HG03103 (cell line): Measurements from ENCODE around the gene BLVRA.
"Not testable (repeated sequence)": the region's sequence is repeated elsewhere in the genome, so short reads cannot be mapped to it uniquely, and the experiment has no call there.

Experiments used
- ATAC-seq: cut with Tn5 transposase; IDR thresholded peaks from one replicate; pipeline ENCODE4 v1.9.1; 2021; ENCODE audit warnings: low read depth; ENCODE audit not compliant: unreplicated experiment

Gene BLVRA, protein sequence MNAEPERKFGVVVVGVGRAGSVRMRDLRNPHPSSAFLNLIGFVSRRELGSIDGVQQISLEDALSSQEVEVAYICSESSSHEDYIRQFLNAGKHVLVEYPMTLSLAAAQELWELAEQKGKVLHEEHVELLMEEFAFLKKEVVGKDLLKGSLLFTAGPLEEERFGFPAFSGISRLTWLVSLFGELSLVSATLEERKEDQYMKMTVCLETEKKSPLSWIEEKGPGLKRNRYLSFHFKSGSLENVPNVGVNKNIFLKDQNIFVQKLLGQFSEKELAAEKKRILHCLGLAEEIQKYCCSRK

DNA sequence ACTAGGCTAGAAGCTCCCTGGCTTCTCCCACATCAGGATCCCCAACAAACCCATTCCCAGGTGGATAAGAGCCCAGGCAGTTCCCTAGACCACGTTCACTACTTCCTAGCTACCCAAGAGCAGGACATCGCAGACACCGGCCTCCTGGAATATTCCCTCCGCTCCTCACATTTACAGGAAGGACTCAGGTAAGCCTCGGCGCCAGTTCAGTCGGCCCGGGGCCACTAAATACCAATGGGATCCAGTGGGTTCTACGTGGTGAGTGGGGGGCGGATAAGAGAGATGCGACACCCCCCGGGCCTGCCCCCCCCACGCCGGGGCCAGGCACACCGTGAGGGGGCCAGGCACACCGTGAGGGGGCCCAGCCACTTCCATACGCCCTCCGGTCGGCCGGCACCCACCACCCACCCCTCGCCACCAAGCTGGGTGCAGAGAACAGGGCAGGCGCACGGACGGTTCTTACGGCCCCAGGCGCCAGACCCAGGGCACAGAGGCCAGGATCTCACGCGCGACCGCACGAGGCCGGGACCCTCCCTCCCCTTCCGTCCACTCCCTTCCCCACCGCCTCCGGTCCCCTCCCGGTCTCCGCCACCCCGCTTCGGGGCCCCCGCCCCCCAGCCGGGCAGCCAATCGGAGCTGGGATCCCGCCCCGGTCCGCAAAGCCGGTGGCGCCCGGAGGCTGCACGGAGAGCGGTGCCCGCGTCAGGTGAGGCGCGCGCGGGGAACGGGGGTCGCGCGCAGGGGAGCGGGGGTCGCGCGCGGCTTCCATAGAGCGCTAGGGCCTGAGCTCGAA lies at the start of gene BLVRA:
TSS of gene BLVRA (plus strand) at position 652 of the 793 bp plus-strand sequence. CDS start 12,479 bp downstream, outside the sequence.
- peak; percentile 47 for ATAC-seq

DNA sequence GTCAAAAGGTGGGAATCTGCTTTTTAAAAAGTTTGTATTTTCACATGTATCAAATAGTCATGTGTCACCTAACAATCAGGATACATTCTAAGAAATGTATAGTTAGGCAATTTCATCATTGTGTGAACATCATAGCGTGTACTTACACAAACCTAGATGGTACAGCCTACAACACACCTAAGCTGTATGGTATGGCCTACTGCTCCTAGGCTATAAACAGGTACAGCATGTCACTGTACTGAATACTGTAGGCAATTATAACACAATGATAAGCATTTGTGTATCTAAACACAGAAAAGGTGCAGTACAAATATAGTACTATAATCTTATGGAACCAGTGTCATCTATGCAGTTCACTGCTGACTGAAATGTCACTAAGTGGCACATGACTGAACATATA lies 47.0 kb upstream of the BLVRA start:
- no peak for ATAC-seq

DNA sequence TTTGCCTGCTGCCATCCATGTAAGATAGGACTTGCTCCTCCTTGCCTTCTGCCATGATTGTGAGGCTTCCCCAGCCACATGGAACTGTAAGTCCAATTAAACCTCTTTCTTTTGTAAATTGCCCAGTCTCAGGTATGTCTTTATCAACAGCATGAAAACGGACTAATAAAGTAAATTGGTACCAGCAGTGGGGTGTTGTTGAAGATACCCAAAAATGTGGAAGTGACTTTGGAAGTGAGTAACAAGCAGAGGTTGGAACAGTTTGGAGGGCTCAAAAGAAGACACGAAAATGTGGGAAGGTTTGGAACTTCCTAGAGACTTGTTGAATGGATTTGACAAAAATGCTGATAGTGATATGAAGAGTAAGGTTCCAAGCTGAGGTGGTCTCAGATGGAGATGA lies 42.5 kb upstream of the BLVRA start:
- ATAC-seq, result not testable (repeated sequence)

DNA sequence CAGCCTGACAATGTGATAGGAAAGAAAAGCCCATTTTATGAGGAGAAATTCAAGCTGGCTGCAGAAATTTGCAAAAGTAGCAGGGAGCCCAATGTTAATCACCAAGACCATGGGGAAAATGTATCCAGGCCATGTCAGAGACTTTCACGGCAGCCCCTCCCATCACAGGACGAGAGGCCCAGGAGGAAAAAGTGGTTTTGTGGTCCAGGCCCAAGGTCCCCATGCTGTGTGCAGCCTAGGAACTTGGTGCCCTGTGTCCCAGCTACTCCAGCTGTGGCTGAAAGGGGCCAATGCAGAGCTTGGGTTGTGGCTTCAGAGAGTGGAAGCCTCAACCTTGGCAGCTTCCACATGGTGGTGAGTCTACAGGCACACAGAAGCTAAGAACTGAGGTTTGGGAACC lies 41.9 kb upstream of the BLVRA start:
- ATAC-seq, result no peak

DNA sequence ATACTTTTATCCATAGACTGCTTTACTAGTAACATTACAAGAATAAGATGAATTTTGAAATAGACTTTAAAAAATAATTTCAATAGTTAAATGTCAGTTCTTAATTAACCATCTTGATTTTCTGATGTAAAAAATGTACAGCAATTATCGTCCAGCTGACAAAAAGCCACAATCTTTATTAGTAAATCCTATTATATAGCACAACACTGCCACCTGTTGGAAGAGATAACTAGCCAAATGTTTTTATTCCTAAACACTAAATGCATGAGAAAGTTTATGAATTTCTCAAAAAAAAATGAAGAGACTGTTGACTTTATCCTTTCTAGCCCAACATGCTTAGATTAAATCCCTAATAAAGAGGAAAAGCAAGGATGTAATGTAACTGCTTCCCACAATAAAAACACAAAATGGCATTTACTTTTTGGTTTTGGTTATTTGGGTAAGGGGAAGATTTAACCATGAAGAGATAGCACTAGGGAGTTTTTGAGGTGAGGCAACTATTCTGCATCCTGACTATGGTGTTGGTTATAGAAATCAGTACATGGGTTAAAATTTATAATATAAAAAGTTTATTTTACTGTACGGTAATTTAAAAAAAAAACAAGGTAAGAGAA lies 37.2 kb upstream of the BLVRA start:
- ATAC-seq, result no peak

DNA sequence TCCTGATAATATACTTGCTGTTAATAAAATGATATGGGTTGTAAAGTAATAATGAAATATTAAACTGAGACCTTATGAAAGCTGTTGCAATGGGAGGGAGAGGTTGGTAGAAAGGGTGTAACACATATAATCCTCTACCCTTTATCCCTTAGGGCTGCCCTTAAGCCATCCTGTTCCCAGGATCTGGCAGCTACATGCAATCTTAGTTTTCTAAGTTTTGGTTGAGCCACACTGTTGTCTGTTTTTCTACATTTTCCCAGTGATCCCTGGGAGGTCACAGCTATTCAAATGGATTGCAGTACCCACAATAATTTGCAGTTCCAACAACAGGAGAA lies 35.5 kb upstream of the BLVRA start:
- no peak for ATAC-seq

DNA sequence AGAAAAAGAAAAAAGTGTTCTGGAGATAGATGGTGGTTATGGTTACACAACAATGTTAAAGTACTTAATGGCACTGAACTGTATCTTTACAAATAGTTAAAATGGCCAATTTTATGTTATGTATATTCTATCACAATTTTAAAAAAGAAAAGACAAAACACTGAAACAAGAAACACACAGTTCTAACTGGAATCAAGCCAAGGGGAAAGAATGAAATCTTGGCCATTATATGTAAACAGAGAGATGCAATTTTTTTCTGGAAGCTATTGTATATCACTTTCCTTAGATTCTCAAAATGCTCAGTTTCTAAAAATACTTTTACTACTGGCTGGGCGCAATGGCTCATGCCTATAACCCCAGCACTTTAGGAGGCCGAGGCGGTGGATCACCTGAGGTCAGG lies 33.2 kb upstream of the BLVRA start:
- no peak for ATAC-seq

DNA sequence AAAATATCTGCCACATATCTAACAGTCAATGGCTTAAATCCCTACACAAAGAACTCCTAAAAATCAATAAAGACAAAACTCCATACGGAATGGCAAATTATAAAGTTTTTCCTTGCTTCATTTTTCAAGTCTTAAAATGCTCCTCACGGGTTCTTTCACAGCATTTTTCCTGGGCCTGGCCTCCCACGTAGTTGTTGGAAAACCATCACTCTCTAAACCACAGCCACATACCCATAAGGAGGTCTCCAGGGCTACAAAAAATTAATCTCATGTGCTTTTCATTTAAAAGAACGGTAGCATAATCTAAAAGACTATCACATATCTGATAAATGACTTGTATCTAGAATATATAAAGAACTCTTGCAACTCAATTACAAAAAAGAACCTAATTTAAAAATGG lies 32.0 kb upstream of the BLVRA start:
- ATAC-seq, result no peak

DNA sequence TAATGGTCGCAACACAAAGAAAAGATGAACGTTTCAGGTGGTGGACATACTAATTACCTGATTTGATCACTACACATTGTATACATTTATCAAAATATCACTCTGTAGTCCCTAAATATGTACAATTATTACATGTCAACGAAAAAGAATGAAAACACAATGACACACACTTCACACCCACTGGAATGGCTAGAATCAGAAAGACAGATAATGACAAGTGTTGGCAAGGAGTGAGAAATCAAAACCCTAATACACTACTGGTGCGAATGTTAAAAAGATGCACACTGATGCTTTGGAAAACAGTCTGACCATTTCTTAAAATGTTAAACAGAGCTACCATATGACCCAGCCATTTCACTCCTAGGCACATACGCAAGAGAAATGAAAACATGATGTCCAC lies 31.5 kb upstream of the BLVRA start:
- no peak for ATAC-seq

DNA sequence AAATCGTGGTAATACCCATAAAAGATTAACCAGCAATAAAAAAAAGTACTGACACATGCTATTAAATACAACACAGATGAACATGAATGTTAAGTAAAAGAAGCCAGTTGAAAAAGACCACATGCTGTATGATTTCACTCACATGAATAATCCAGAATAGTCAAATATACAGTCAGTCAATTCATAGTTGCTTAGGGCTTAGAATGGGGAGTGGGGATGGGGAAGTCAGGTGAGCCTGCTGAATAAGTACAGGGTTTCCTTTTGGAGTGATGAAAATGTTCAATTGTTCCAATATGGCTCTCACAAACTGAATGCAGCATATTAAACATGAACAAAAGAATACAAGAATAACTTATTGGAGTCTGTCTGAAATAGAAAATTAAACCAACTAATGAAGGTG lies 31.0 kb upstream of the BLVRA start:
- no peak for ATAC-seq

DNA sequence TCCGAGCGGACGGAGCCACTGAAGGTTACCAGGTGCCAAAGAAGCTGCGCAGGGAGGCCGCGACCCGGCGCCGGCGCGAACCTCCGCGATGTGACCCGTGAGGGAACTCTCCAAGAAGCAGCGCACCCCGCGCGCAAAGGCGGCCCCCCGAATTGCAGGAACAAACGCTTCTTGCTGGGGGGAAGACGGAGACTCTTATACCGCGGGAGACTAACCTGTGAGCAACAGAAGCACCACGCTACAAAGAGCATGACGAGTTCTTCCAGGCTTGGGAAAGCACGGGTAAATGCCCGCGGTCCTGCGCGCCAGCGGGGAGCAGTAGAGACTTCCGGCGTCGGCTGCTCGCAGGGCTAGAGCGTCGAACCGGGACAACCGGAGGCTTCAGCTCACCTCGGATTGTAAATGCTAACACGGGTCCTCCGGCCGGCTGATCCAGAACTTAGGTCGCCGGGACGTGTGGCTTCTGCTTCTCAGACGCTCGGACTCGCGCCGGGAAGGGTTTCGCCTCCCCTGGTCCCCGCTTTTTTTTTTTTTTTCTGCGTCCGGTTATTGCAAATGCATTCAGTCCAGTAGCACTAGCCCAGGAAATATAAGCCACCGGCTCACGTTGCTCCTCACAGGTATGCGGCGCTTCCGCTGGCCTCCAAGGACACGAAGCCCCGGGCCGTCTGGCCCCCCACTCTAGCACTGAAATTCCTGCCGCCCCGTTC lies 29.1 kb upstream of the BLVRA start, which contains the start of gene COA1:
TSS of gene COA1 (minus strand) at position 310 of the 710 bp plus-strand sequence. CDS start 80,909 bp downstream, outside the sequence.
- peak; percentile 79 for ATAC-seq

DNA sequence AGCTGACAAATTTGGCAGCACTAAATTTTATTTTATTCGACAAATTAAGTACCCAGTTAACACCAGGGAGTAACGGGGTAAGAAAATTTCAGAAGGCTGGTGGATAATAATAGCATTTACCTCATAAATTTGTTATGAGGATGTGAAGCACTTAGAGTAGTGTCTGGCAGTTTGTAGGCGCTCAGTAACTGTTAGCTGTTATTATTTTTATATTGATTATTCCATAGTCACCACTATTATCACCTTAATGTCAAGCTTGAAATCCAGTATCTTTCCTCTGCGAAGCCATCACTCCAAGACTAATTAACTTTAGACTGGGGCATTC lies 28.6 kb upstream of the BLVRA start:
- ATAC-seq, result no peak

DNA sequence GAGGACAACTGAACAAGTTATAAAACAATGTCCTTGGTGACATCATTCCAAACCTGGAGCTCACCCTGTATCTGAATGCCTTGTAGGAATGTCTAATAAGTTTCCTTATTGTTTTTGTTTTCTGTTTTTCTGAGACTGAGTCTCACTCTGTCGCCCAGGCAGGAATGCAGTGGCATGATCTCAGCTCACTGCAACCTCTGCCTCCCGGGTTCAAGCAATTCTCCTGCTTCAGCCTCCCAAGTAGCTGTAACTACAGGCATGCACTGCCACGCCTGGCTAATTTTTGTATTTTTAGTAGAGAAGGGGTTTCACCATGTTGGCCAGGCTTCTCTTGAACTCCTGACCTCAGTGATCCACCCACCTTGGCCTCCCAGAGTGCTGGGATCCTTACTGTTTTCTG lies 27.0 kb upstream of the BLVRA start:
- ATAC-seq, result not testable (repeated sequence)

DNA sequence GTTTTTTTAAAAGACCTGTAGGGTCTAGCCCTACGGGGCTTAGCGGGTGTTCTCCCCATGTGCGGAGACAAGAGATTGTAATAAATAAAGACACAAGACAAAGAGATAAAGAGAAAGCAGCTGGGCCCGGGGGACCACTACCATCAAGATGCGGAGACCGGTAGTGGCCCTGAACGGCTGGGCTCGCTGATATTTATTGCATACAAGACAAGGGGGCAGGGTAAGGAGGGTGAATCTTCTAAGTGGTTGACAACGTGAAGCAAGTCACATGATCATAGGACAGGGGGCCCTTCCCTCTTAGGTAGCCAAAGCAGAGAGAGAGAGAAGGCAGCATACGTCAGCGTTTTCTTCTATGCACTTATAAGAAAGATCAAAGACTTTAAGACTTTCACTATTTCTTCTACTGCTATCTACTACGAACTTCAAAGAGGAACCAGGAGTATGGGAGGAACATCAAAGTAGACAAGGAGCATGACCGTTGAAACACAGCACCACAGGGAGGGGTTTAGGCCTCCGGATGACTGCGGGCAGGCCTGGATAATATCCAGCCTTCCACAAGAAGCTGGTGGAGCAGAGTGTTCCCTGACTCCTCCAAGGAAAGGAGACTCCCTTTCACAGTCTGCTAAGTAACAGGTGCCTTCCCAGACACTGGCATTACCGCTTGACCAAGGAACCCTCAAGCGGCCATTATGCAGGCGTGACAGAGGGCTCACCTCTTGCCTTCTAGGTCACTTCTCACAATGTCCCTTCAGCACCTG lies 23.7 kb upstream of the BLVRA start:
- not testable (repeated sequence) for ATAC-seq

DNA sequence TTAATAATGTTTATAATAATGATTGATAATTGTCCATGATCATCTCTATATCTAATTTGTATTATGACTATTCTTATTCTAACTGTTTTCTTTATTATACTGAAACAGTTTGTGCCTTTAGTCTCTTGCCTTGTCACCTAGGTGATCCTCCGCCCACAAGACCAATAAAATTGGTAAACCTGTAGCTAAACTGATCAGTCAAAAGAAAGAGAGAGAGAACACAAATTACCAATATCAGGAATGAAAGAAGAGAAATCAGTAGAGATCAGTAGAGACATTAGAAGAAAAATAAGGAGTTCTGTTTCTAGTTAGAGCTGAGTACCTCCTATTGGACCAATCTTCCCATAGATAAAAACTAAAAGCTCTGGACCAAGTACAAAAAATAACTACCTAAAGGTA lies 23.1 kb upstream of the BLVRA start:
- no peak for ATAC-seq

DNA sequence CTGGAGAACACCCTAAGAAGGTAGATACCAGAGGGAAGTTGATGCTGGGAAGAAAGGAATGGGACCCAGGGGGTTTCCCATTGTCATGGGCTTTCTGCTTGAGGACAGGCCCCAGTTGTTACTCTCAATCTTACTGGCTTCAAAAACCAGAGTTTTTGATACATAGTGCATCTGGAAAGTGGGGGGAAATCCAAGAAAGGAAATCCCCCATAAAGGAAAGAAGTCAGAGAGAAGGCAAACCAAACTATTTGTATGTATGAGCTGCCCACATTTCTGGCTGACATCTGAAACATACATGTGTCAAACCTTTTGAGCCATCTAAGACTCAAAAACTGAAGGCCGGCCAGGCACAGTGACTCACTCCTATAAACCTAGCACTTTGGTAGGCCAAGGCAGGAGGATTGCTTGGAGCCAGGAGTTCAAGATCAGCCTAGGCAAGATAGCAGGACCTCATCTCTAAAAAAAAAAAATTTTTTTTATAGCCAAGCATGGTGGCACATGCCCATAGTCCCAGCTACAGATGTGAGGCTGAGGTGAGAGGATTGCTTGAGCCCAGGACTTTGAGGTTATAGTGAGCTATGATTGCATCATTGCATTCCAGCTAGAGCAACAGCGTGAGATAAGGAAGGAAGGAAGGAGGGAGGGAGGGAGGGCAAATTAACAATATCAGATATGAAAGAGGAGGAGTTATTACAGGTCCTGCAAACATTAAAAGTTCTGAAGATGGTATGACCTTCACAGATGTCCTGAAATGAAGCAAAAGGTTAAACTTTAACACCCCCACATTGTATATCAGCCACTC lies 22.5 kb upstream of the BLVRA start:
- ATAC-seq, result no peak

DNA sequence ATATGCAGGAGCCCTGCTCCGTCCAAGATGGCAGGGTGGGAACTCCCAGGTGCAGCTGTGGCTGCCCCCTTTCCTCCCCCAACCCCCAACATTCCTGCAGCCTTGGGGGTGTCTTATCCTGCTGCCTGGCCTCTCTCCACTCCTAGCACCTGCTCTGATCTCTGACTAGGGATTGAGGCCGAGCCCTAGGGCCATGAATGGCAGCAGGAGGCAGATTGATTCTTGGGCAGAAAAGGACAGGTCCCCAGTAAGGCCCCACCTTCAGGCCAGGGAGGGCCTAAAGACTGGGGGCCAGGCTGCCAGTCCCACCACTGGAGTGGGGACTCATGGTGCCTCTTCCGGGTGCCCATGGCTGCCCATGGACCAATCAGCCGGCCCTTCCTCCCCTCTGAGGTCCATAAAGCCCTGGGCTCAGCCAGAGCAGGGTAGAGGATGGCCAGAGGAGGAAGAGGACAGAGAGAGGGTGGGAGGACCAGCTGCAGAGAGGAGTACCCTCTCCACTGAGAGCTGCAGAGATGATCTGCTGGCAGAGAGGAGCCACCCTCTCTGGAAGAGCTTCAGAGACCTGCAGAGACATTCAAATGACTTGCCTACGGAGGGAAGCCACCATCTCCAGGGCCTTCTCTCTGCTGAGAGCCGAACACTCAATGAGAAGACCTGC lies 20.9 kb upstream of the BLVRA start:
- no peak for ATAC-seq

DNA sequence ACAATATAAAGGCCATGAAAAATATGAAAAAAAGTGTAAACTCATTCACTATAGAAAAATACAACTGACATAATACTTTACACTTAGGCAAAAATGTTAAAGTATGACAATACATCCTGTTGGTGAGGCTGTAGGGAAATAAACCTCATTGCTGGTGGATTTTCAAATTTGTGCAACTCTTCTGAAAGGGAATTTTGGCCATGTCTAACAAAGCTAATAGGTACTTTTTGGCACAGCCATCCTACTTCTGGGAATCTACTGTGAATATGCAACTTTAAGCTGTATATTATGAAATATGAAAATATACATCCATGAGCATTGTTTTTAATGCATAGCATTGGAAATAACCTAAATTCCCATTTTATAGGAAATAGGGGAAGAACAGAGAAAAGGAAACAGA lies 15.8 kb upstream of the BLVRA start:
- no peak for ATAC-seq
